Panc1 (cell line): Measurements from ENCODE around the gene VPS52. TPM values are rescaled to one million over a fixed set of nuclear protein-coding genes. Genes with fewer than 3 reads are reported as not detected.

ENCODE experiments used
- ATAC-seq: fragments of 200-7000 bp; cut with Tn5 transposase; 2 replicates; pipeline ENCODE4 v1.9.1; 2020; ENCODE audit warnings: mild to moderate bottlenecking, moderate library complexity
- BruUV-seq: library from RNA; stranded (reverse); fragments of 400-500 nt; replicated peaks from 2 replicates; lab custom pipeline; 2021; lab: Mats Ljungman, UMichigan
- CTCF ChIA-PET: fragments of 300-600 bp; sonication (Branson Sonifier 250); formaldehyde crosslinking; loops from one replicate; lab custom pipeline; 2022; ENCODE audit warnings: antibody characterized with exemption; lab: Charles Lee
- POLR2A ChIA-PET: fragments of 300-600 bp; sonication (Branson Sonifier 250); formaldehyde crosslinking; loops from one replicate; lab custom pipeline; 2022; ENCODE audit warnings: antibody characterized with exemption; lab: Charles Lee
- DNase-seq: peaks from one replicate; pipeline ENCODE4 v3.0.0-alpha.2; 2010; ENCODE audit warnings: low read depth, low spot score
- H3K27ac ChIP-seq: 2 replicates; pipeline ENCODE4 v1.5.1; 2011; ENCODE audit warnings: mild to moderate bottlenecking, low read length, inconsistent platforms
- H3K27me3 ChIP-seq: fragments of 200-500 bp; sonication (Bioruptor generic); 2 replicates; pipeline ENCODE4 v1.6.0; 2014; ENCODE audit warnings: low read length, inconsistent platforms; ENCODE audit not compliant: control insufficient read depth, insufficient read depth
- H3K36me3 ChIP-seq: fragments of 200-500 bp; sonication (Bioruptor generic); 2 replicates; pipeline ENCODE4 v1.5.1; 2014; ENCODE audit warnings: inconsistent platforms, mild to moderate bottlenecking, low read length, moderate library complexity; ENCODE audit not compliant: control insufficient read depth, insufficient read depth
- H3K4me1 ChIP-seq: 2 replicates; pipeline ENCODE4 v1.5.1; 2011; ENCODE audit warnings: inconsistent platforms, mild to moderate bottlenecking, low read length, moderate library complexity; ENCODE audit not compliant: control insufficient read depth, insufficient read depth
- H3K4me3 ChIP-seq, 2 experiments: 2 replicates each; pipeline ENCODE4 v1.5.1; 2011 to 2012; ENCODE audit warnings: low read depth in 2 of 2, low read length in 2 of 2, mild to moderate bottlenecking in 2 of 2, inconsistent platforms in 1 of 2, moderate library complexity in 1 of 2
- H3K9me3 ChIP-seq: fragments of 200-500 bp; sonication (Bioruptor generic); 2 replicates; pipeline ENCODE4 v1.5.1; 2014; ENCODE audit warnings: low read depth, mild to moderate bottlenecking, inconsistent platforms, low read length, moderate library complexity; ENCODE audit not compliant: control insufficient read depth, insufficient read depth
- POLR2AphosphoS5 ChIP-seq: IDR thresholded peaks from 2 replicates; pipeline ENCODE4 v1.6.1; 2012; ENCODE audit warnings: mild to moderate bottlenecking, low read depth, low read length, moderate library complexity
- SIN3A ChIP-seq: IDR thresholded peaks from 2 replicates; pipeline ENCODE4 v1.6.1; 2012; ENCODE audit warnings: low read depth, mild to moderate bottlenecking, low read length, moderate library complexity, borderline replicate concordance; ENCODE audit not compliant: insufficient read depth
- TCF7L2 ChIP-seq: IDR thresholded peaks from 2 replicates; pipeline ENCODE4 v1.6.1; 2011; ENCODE audit warnings: mild to moderate bottlenecking, low read depth, low read length, inconsistent platforms
- in situ Hi-C: cut with HindIII; loops from 2 replicates; pipeline ENCODE4 v1.10.0; 2016; ENCODE audit warnings: low sequenced_read_pairs, low pct_unique_long_range_greater_than_20kb
- intact Hi-C: fragments of 100-400 bp; cut with micrococcal nuclease; formaldehyde crosslinking; loops from one replicate; pipeline ENCODE4 v1.10.0; 2022; ENCODE audit not compliant: unreplicated experiment
- total RNA-seq: library from RNA; stranded (reverse); gene quantifications from one replicate; pipeline ENCODE4 v1.2.1, GENCODE V29; 2021; ENCODE audit not compliant: unreplicated experiment
- TF ChIP-seq, protein P1 (sequence below), 2 experiments: IDR thresholded peaks; 2 replicates each; pipeline ENCODE4 v1.6.1; 2011 to 2012; ENCODE audit warnings: low read depth in 2 of 2, control low read depth in 1 of 2, low read length in 1 of 2, mild to moderate bottlenecking in 1 of 2, moderate library complexity in 1 of 2; ENCODE audit not compliant: insufficient read depth in 1 of 2
- TF ChIP-seq, protein P2 (sequence below): fragments of 450-650 bp; IDR thresholded peaks from 2 replicates; pipeline ENCODE4 v1.5.1; 2017; ENCODE audit warnings: mild to moderate bottlenecking

Gene VPS52
- total RNA-seq, 1 experiment from 2014 or later = 77.7 TPM

DNA sequence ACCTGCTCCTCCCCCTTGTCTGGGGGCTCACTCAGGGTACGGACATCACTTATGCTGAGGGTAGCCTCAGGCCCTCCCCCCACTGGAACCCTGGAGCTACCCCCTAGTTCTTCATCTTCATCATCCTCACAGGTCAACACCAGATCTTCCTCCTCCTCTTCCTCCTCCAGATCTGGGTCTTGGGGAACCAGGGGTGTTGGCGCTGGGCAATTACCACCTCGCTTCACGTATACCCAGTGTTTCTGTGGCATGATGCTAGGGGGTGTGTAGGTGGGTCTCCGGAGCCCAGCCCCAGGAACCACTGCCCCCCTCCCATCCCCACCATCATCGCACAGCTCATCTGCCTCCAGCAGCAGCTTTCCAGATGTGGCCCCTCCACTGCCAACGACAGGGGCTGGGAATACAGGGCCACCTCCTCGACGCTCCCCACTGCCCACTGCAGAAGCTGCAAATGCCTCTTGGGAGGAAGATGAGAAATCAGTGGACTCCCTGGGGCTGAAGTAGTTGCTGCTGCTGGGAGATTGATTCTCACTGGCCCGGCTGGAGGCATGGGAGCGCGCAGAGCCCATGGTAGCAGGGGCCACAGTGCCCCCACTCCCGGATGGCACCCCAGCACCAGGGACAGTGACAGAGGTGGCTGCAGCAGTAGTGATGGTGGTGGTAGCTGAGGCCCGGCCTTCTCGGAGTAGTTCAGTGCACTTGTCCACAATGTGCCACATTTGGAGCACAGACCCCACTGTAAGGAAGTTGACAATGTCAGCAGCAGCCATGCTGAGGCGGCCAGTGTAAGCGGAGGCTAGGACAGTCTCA, 44.3 kb upstream of the VPS52 start:
- ATAC-seq = no peak
- BruUV-seq = no TSS peak
- H3K27me3 ChIP-seq = no peaks in the 10 kb centered on the region
- intact Hi-C loops = no loop called here
- H3K27ac ChIP-seq = peak overlapping the region; percentile 99
- DNase-seq = no peak
- in situ Hi-C loops = no loop called here
- H3K9me3 ChIP-seq = no peaks in the 10 kb centered on the region
- peaks cover 53% of the 10 kb centered on the region for H3K4me1 ChIP-seq
- no peak for TF ChIP-seq TCF7L2
- TF ChIP-seq, protein P1, sequence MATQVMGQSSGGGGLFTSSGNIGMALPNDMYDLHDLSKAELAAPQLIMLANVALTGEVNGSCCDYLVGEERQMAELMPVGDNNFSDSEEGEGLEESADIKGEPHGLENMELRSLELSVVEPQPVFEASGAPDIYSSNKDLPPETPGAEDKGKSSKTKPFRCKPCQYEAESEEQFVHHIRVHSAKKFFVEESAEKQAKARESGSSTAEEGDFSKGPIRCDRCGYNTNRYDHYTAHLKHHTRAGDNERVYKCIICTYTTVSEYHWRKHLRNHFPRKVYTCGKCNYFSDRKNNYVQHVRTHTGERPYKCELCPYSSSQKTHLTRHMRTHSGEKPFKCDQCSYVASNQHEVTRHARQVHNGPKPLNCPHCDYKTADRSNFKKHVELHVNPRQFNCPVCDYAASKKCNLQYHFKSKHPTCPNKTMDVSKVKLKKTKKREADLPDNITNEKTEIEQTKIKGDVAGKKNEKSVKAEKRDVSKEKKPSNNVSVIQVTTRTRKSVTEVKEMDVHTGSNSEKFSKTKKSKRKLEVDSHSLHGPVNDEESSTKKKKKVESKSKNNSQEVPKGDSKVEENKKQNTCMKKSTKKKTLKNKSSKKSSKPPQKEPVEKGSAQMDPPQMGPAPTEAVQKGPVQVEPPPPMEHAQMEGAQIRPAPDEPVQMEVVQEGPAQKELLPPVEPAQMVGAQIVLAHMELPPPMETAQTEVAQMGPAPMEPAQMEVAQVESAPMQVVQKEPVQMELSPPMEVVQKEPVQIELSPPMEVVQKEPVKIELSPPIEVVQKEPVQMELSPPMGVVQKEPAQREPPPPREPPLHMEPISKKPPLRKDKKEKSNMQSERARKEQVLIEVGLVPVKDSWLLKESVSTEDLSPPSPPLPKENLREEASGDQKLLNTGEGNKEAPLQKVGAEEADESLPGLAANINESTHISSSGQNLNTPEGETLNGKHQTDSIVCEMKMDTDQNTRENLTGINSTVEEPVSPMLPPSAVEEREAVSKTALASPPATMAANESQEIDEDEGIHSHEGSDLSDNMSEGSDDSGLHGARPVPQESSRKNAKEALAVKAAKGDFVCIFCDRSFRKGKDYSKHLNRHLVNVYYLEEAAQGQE (IDR thresholded peaks at IDR 0.05; ENCODE audit: insufficient read depth in 1 of 2, low read depth in 2 of 2, low read length in 1 of 2) = peak; percentile 41 to 48; a peak in 2 of 4 replicates
- TF ChIP-seq, protein P2, sequence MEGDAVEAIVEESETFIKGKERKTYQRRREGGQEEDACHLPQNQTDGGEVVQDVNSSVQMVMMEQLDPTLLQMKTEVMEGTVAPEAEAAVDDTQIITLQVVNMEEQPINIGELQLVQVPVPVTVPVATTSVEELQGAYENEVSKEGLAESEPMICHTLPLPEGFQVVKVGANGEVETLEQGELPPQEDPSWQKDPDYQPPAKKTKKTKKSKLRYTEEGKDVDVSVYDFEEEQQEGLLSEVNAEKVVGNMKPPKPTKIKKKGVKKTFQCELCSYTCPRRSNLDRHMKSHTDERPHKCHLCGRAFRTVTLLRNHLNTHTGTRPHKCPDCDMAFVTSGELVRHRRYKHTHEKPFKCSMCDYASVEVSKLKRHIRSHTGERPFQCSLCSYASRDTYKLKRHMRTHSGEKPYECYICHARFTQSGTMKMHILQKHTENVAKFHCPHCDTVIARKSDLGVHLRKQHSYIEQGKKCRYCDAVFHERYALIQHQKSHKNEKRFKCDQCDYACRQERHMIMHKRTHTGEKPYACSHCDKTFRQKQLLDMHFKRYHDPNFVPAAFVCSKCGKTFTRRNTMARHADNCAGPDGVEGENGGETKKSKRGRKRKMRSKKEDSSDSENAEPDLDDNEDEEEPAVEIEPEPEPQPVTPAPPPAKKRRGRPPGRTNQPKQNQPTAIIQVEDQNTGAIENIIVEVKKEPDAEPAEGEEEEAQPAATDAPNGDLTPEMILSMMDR = no peak
- no peak for TF ChIP-seq SIN3A
- no peak for TF ChIP-seq POLR2AphosphoS5
- H3K4me3 ChIP-seq = no peak overlapping the region
- ChIA-PET POLR2A (no interaction called here), CTCF (interaction anchor here (0.6 kb wide), 1 partner anchor 29 kb away, joined by 4 read pairs; no protein-coding TSS in a partner anchor)
- H3K36me3 ChIP-seq = peaks cover 16% of the 10 kb centered on the region

DNA sequence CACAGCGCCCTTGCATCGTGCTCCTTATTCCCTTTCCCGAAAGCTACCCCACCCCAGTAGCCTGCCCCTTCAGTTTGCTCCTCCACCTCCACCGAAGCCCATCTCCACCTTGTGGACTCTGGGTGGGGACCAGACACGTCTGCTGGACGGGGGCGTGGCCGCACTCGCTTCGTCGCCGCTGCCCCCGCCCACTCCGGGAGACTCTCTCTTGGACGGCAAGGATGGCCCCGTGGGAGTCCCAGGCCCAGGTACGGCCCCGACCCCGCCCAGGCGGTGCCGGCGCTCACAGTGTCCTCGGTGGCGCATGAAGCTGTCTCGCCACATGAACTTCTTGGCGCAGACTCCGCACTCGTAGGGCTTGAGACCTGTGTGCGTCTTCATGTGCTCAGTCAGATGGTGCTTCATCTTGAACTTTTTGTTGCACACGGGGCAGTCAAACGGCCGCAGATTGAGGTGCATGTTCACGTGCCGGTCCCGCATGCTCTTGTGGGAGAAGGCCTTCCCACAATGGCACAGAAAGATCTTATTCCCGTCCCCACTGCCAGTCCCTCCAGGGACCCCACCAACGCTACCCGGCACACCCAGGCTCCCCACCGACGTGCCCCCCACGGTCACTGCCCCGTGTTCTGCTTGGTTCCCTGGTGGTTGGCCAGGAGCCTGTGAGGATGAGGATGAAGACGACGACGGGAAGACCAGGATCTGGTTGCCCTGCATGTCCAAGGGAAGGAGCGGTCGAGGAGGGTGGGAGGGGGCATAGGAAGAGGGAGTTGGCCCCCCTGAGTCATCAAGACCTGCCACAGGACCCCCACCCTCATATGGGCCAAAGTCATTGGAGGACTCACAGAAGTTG, 43.5 kb upstream of the VPS52 start:
- H3K9me3 ChIP-seq = no peaks in the 10 kb centered on the region
- ChIA-PET CTCF (no interaction called here), POLR2A (no interaction called here)
- no TSS peak for BruUV-seq
- peak overlapping the region; percentile 91 to 92 for H3K4me3 ChIP-seq
- H3K4me1 ChIP-seq = peaks cover 45% of the 10 kb centered on the region
- ATAC-seq = peak; percentile 60
- no peaks in the 10 kb centered on the region for H3K27me3 ChIP-seq
- H3K27ac ChIP-seq = peak overlapping the region; percentile 99
- intact Hi-C loops (no loop called here), in situ Hi-C loops (no loop called here)
- no peak for DNase-seq
- H3K36me3 ChIP-seq = peaks cover 14% of the 10 kb centered on the region
- TF ChIP-seq, protein P2 = no peak
- TF ChIP-seq, protein P1 (IDR thresholded peaks at IDR 0.05; ENCODE audit: insufficient read depth in 1 of 2, low read depth in 2 of 2, low read length in 1 of 2) = 0 out of 4 replicates have a peak, but pooled peaks of 1 of the 2 experiments have one; percentile 21
